K562 (cell line): ENCODE results near the gene SOX14. TPM values are rescaled to one million over a fixed set of nuclear protein-coding genes. Genes with fewer than 3 reads are reported as not detected.

Experiments used
- ATAC-seq: fragments of 200-7000 bp; cut with Tn5 transposase; 3 replicates; pipeline ENCODE4 v1.9.1; 2020; ENCODE audit warnings: moderate library complexity
- BruUV-seq: library from RNA; stranded (reverse); fragments of 400-500 nt; replicated peaks from 2 replicates; lab custom pipeline; 2021; lab: Mats Ljungman, UMichigan
- CTCF ChIA-PET: fragments of 300-600 bp; formaldehyde crosslinking; extraction: SDS; loops from one replicate; lab custom pipeline; 2021; ENCODE audit warnings: low intra/inter-chr PET ratio; lab: Yijun Ruan, JAX
- POLR2A ChIA-PET: fragments of 300-600, 350-650 bp; sonication (Branson Sonifier 250); formaldehyde crosslinking; extraction: SDS; loops from one replicate; lab custom pipeline; 2021; ENCODE audit warnings: antibody characterized with exemption, inconsistent platforms; lab: Yijun Ruan, JAX
- DNase-seq, 4 experiments: peaks; one replicate each; pipeline versions ENCODE4 v3.0.0 to v3.0.0-alpha.2; 2011 to 2018; ENCODE audit warnings: low spot score in 3 of 4, mixed read lengths in 3 of 4; ENCODE audit errors: extremely low read depth in 1 of 4
- FAIRE-seq: peaks from 2 replicates; lab custom pipeline; 2011; peaks lifted over from hg19 to GRCh38; lab: Jason Lieb, UNC
- H2AFZ ChIP-seq: 2 replicates; pipeline ENCODE4 v1.6.0; 2011; ENCODE audit warnings: low read depth, low read length, control low read depth, inconsistent platforms
- H3K27ac ChIP-seq: fragments of 200-600 bp; 3 replicates; pipeline ENCODE4 v1.8.0; 2011; ENCODE audit warnings: low read depth, mild to moderate bottlenecking, control low read depth, inconsistent platforms, low read length, moderate library complexity, mixed read lengths; ENCODE audit errors: extremely low read depth
- H3K27me3 ChIP-seq, 2 experiments: fragments of 300-600 bp in 1 of 2; 2 replicates in 1 of 2; 3 replicates in 1 of 2; pipeline versions ENCODE4 v1.6.0 to v1.8.0; 2011; ENCODE audit warnings: inconsistent platforms in 2 of 2, low read length in 2 of 2, mild to moderate bottlenecking in 1 of 2, mixed read lengths in 1 of 2, moderate library complexity in 1 of 2; ENCODE audit not compliant: control insufficient read depth in 2 of 2, insufficient read depth in 2 of 2
- H3K36me3 ChIP-seq: fragments of 300-600 bp; 3 replicates; pipeline ENCODE4 v1.8.0; 2011; ENCODE audit warnings: mild to moderate bottlenecking, low read length, inconsistent platforms; ENCODE audit not compliant: control insufficient read depth, insufficient read depth
- H3K4me1 ChIP-seq, 2 experiments: fragments of 200-600 bp in 1 of 2; replicated peaks in 1 of 2; 2 replicates in 1 of 2; 3 replicates in 1 of 2; pipeline versions ENCODE4 v1.5.1 to v1.8.0; 2011; ENCODE audit warnings: inconsistent platforms in 2 of 2, low read length in 2 of 2, mild to moderate bottlenecking in 1 of 2, mixed read lengths in 1 of 2, moderate library complexity in 1 of 2; ENCODE audit not compliant: control insufficient read depth in 2 of 2, insufficient read depth in 2 of 2
- H3K4me2 ChIP-seq: 2 replicates; pipeline ENCODE4 v1.6.1; 2011; ENCODE audit warnings: low read length, control low read depth, inconsistent platforms, mixed read lengths; ENCODE audit not compliant: insufficient read depth
- H3K4me3 ChIP-seq: fragments of 200-600 bp; sonication (generic), shearing (Covaris generic); 2 replicates; pipeline ENCODE4 v1.5.1; 2016; ENCODE audit warnings: control low read depth, inconsistent platforms
- H3K79me2 ChIP-seq: fragments of 200-600 bp; 3 replicates; pipeline ENCODE4 v1.8.0; 2011; ENCODE audit warnings: low read length, inconsistent platforms; ENCODE audit not compliant: control insufficient read depth, insufficient read depth
- H3K9ac ChIP-seq, 2 experiments: 2 replicates each; pipeline versions ENCODE4 v1.6.0 to v1.6.1; 2011; ENCODE audit warnings: low read depth in 2 of 2, low read length in 2 of 2, control low read depth in 1 of 2, inconsistent platforms in 1 of 2, mild to moderate bottlenecking in 1 of 2, mixed read lengths in 1 of 2; ENCODE audit not compliant: insufficient read depth in 1 of 2
- H3K9me1 ChIP-seq: one replicate; pipeline ENCODE4 v1.6.0; 2011; ENCODE audit warnings: inconsistent platforms, mild to moderate bottlenecking, low read length, moderate library complexity; ENCODE audit not compliant: control insufficient read depth, insufficient read depth
- H3K9me3 ChIP-seq: replicated peaks from 2 replicates; pipeline ENCODE4 v1.5.1; 2011; ENCODE audit warnings: low read depth, low read length, inconsistent platforms; ENCODE audit not compliant: control insufficient read depth, insufficient read depth
- H4K20me1 ChIP-seq: replicated peaks from 2 replicates; pipeline ENCODE4 v1.6.1; 2011; ENCODE audit warnings: low read length, inconsistent platforms, mixed read lengths; ENCODE audit not compliant: control insufficient read depth, insufficient read depth
- CREM ChIP-seq: IDR thresholded peaks from 2 replicates; pipeline ENCODE4 v1.6.1; 2014; ENCODE audit warnings: antibody characterized with exemption, low read depth
- EP400 ChIP-seq: fragments of 450-650 bp; IDR thresholded peaks from 2 replicates; pipeline ENCODE4 v1.6.1; 2017; ENCODE audit warnings: antibody characterized with exemption, mild to moderate bottlenecking, moderate library complexity
- FOS ChIP-seq: IDR thresholded peaks from 3 replicates; pipeline ENCODE4 v1.6.1; 2011; ENCODE audit not compliant: insufficient read length; ENCODE audit errors: extremely low read depth
- WGBS: fragments of 100-300 bp; shearing (Covaris generic); methylation state at CpG from one replicate; pipeline ENCODE4 v1.1.6; 2016; ENCODE audit warnings: low coverage, mixed read lengths; ENCODE audit not compliant: insufficient coverage; ENCODE audit errors: missing lambda C conversion rate; 5-methylcytosine and 5-hydroxymethylcytosine counted together
- in situ Hi-C: fragments of 300-500 bp; cut with MboI; formaldehyde crosslinking; loops from 4 replicates; pipeline ENCODE4 v1.15.0; 2018; ENCODE audit warnings: inconsistent platforms, mixed read lengths
- intact Hi-C: fragments of 100-400 bp; cut with micrococcal nuclease; formaldehyde crosslinking; loops from 2 replicates; pipeline ENCODE4 v1.14.2; 2022
- polyA plus RNA-seq, 8 experiments: library from polyadenylated mRNA; depleted of rRNA in 4 of 8; stranded (reverse) in 5 of 8; unstranded in 3 of 8; fragments of >200 nt; fragmentation: Nextera tagmentation in 2 of 8; fragmentation: Illumina TruSeq in 1 of 8; extraction: Ambion mirVana in 2 of 8; extraction: Trizol in 1 of 8; gene quantifications; 2 replicates each; pipeline versions ENCODE4 v1.2.1 to v1.2.3, GENCODE V29; 2011 to 2014; ENCODE audit warnings: inconsistent platforms in 1 of 8, missing spikeins in 1 of 8
- total RNA-seq, 7 experiments: library from RNA; depleted of rRNA in 6 of 7; stranded (reverse); fragments of >200 nt in 6 of 7; fragmentation: Illumina TruSeq in 2 of 7; extraction: Trizol in 2 of 7; gene quantifications; 2 replicates each; pipeline versions ENCODE4 v1.2.1 to v1.2.3, GENCODE V29; 2011 to 2021; ENCODE audit warnings: low replicate concordance in 1 of 7
- TF ChIP-seq, protein P1 (sequence below): fragments of 250-450 bp; sonication (Bioruptor Pico); IDR thresholded peaks from 2 replicates; pipeline ENCODE4 v1.8.0; 2022; ENCODE audit warnings: moderate library complexity, mild to moderate bottlenecking, inconsistent platforms

The SOX14 gene
- total and polyA plus RNA-seq, 9 of the 15 experiments (the other 6 are each of a cell fraction or from before 2014, with no cell fraction given) = not detected

DNA sequence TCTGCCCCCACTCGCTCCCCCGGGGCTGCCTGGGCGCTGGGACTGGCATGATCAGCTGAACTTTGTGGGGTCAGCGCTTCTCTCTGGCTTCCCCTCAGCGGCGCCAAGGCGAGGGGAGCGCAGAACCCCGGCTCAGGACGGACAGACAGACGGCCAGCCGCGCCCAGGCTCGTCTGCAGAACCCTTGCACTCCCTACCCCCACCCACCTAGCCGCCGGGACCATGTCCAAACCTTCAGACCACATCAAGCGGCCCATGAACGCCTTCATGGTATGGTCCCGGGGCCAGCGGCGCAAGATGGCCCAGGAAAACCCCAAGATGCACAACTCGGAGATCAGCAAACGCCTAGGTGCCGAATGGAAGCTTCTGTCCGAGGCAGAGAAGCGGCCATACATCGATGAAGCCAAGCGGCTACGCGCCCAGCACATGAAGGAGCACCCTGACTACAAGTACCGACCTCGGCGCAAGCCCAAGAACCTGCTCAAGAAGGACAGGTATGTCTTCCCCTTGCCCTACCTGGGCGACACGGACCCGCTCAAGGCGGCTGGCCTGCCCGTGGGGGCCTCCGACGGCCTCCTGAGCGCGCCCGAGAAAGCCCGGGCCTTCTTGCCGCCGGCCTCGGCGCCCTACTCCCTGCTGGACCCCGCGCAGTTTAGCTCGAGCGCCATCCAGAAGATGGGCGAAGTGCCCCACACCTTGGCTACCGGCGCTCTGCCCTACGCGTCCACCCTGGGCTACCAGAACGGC, 621 bp downstream of the SOX14 start:
- CTCF ChIA-PET = no interaction called here
- no TSS peak for BruUV-seq

More for the DNA sequence above, 621 bp downstream of the SOX14 start:
- Histone ChIP-seq H3K79me2 (no peaks in the 10 kb centered on the region), H3K9ac (no peak overlapping the region), H4K20me1 (no peaks in the 10 kb centered on the region), H2AFZ (no peak overlapping the region), H3K4me3 (no peak overlapping the region), H3K9me1 (no peaks in the 10 kb centered on the region), H3K27me3 (peaks cover 8 to 69% of the 10 kb centered on the region in 2 experiments; a peak in 3 of 5 replicates), H3K9me3 (no peaks in the 10 kb centered on the region), H3K4me1 (peaks cover 0 to 3% of the 10 kb centered on the region in 2 experiments; a peak in 1 of 5 replicates), H3K36me3 (no peaks in the 10 kb centered on the region), H3K4me2 (no peak overlapping the region), H3K27ac (no peak overlapping the region)
- in situ Hi-C loops = no loop called here
- intact Hi-C loops = no loop called here
- 1% methylated on average over 34 of the region's 58 CpGs for WGBS
- TF ChIP-seq, protein P1, sequence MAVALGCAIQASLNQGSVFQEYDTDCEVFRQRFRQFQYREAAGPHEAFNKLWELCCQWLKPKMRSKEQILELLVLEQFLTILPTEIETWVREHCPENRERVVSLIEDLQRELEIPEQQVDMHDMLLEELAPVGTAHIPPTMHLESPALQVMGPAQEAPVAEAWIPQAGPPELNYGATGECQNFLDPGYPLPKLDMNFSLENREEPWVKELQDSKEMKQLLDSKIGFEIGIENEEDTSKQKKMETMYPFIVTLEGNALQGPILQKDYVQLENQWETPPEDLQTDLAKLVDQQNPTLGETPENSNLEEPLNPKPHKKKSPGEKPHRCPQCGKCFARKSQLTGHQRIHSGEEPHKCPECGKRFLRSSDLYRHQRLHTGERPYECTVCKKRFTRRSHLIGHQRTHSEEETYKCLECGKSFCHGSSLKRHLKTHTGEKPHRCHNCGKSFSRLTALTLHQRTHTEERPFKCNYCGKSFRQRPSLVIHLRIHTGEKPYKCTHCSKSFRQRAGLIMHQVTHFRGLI (CRISPR knock-in tag) = no peak
- TF ChIP-seq EP400 = no peak
- TF ChIP-seq CREM = no peak
- no peak for TF ChIP-seq FOS
- POLR2A ChIA-PET = no interaction called here
- FAIRE-seq (no peak), DNase-seq (no peak), ATAC-seq (no peak; the same call in 2 of the 3 replicates)
